Measurements from ENCODE around the gene MANF. TPM values are rescaled to one million over a fixed set of nuclear protein-coding genes. Genes with fewer than 3 reads are reported as not detected.

Gene MANF
- total and polyA plus RNA-seq, 2 experiments from 2014 or later, result 48.7 to 92.7 TPM

DNA sequence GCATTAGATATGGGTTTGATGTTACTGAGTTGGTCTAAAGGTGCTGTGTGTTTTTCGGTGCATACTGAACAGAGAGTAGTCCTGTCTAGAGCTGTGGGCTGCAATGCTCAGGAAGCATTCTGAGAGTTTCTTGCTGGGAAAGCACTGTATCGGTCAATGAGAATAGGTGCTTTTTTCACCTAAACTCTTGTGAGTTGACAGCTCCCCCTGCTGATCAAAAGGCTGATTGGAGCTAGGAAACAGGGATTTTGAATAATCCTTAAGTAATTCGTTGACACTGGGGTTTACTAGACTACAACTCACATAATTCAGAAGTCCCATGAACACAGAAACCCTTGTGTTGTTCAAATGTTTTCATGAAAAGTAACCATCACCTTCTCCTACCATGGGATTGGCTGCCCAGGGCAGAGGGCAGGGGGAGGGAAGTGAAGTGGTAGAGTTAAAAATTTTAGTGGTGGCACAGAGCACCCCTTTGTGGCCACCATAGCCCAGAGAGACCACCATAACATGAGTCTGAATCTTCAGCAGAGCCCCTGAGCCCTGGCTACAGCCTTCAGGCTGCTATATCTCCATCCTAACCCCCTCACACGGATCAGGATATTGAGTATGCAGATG lies 13.0 kb upstream of the MANF start:
- peaks cover 1% of the 10 kb centered on the region for H3K27me3 Mint-ChIP-seq (ENCODE audit: insufficient read depth, low read depth, poor library complexity)
- Histone ChIP-seq H3K27me3 (ENCODE audit: insufficient read depth) (no peaks in the 10 kb centered on the region), H3K79me2 (replicated peaks; ENCODE audit: insufficient read depth) (no peaks in the 10 kb centered on the region), H3K36me3 (ENCODE audit: insufficient read depth) (peaks cover 3% of the 10 kb centered on the region; the same call in 1 of the 2 replicates), H3K4me2 (no peak overlapping the region), H3K4me3 (no peak overlapping the region), H3F3A (replicated peaks; ENCODE audit: low read depth) (no peaks in the 10 kb centered on the region), H3K27ac (ENCODE audit: low read depth) (no peak overlapping the region), H2AFZ (no peak overlapping the region), H3K9me2 (ENCODE audit: insufficient read depth) (no peaks in the 10 kb centered on the region), H4K20me1 (replicated peaks; ENCODE audit: insufficient read depth) (no peaks in the 10 kb centered on the region), H3K4me1 (ENCODE audit: insufficient read depth) (no peaks in the 10 kb centered on the region)
- peaks cover 15% of the 10 kb centered on the region for H3K9me3 Mint-ChIP-seq
- TF ChIP-seq EZH2phosphoT487 (IDR thresholded peaks at IDR 0.05; ENCODE audit: unreplicated experiment) (no peak), JUNB (IDR thresholded peaks at IDR 0.05; ENCODE audit: unreplicated experiment) (no peak), POLR2AphosphoS5 (IDR thresholded peaks at IDR 0.05; ENCODE audit: low read depth) (no peak), CTCF (conservative IDR thresholded peaks at IDR 0.05; ENCODE audit: low read depth in 2 of 2) (peak; percentile 76 to 83)
- TF ChIP-seq, protein P1, sequence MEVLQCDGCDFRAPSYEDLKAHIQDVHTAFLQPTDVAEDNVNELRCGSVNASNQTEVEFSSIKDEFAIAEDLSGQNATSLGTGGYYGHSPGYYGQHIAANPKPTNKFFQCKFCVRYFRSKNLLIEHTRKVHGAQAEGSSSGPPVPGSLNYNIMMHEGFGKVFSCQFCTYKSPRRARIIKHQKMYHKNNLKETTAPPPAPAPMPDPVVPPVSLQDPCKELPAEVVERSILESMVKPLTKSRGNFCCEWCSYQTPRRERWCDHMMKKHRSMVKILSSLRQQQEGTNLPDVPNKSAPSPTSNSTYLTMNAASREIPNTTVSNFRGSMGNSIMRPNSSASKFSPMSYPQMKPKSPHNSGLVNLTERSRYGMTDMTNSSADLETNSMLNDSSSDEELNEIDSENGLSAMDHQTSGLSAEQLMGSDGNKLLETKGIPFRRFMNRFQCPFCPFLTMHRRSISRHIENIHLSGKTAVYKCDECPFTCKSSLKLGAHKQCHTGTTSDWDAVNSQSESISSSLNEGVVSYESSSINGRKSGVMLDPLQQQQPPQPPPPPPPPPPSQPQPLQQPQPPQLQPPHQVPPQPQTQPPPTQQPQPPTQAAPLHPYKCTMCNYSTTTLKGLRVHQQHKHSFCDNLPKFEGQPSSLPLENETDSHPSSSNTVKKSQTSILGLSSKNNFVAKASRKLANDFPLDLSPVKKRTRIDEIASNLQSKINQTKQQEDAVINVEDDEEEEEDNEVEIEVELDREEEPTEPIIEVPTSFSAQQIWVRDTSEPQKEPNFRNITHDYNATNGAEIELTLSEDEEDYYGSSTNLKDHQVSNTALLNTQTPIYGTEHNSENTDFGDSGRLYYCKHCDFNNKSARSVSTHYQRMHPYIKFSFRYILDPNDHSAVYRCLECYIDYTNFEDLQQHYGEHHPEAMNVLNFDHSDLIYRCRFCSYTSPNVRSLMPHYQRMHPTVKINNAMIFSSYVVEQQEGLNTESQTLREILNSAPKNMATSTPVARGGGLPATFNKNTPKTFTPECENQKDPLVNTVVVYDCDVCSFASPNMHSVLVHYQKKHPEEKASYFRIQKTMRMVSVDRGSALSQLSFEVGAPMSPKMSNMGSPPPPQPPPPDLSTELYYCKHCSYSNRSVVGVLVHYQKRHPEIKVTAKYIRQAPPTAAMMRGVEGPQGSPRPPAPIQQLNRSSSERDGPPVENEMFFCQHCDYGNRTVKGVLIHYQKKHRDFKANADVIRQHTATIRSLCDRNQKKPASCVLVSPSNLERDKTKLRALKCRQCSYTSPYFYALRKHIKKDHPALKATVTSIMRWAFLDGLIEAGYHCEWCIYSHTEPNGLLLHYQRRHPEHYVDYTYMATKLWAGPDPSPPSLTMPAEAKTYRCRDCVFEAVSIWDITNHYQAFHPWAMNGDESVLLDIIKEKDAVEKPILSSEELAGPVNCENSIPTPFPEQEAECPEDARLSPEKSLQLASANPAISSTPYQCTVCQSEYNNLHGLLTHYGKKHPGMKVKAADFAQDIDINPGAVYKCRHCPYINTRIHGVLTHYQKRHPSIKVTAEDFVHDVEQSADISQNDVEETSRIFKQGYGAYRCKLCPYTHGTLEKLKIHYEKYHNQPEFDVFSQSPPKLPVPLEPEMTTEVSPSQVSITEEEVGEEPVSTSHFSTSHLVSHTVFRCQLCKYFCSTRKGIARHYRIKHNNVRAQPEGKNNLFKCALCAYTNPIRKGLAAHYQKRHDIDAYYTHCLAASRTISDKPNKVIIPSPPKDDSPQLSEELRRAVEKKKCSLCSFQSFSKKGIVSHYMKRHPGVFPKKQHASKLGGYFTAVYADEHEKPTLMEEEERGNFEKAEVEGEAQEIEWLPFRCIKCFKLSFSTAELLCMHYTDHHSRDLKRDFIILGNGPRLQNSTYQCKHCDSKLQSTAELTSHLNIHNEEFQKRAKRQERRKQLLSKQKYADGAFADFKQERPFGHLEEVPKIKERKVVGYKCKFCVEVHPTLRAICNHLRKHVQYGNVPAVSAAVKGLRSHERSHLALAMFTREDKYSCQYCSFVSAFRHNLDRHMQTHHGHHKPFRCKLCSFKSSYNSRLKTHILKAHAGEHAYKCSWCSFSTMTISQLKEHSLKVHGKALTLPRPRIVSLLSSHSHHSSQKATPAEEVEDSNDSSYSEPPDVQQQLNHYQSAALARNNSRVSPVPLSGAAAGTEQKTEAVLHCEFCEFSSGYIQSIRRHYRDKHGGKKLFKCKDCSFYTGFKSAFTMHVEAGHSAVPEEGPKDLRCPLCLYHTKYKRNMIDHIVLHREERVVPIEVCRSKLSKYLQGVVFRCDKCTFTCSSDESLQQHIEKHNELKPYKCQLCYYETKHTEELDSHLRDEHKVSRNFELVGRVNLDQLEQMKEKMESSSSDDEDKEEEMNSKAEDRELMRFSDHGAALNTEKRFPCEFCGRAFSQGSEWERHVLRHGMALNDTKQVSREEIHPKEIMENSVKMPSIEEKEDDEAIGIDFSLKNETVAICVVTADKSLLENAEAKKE (CRISPR knock-in tag; IDR thresholded peaks at IDR 0.05), result no peak
- H3K4me3 Mint-ChIP-seq, result no peak overlapping the region
- ATAC-seq (peak; percentile 85), DNase-seq (ENCODE audit: low spot score) (peak; percentile 92)
- H3K4me1 Mint-ChIP-seq, result no peaks in the 10 kb centered on the region
- peaks cover 16% of the 10 kb centered on the region for H3K36me3 Mint-ChIP-seq (ENCODE audit: low read depth)
- H3K27ac Mint-ChIP-seq, result no peak overlapping the region

Data from GM23338 (cell line).